HG02623 (cell line): ENCODE measurements around the gene LRPAP1.
"Not testable (repeated sequence)": the region's sequence is repeated elsewhere in the genome, so short reads cannot be mapped to it uniquely, and the experiment has no call there.

Source experiments
- ATAC-seq: cut with Tn5 transposase; IDR thresholded peaks from one replicate; pipeline ENCODE4 v1.9.1; 2021; ENCODE audit warnings: moderate library complexity; ENCODE audit not compliant: unreplicated experiment

LRPAP1 gene

GRCh38 chr4:3464349-3464905 is 67.8 kb downstream of the LRPAP1 start:
- ATAC-seq, result no peak

GRCh38 chr4:3463556-3464348 is 68.5 kb downstream of the LRPAP1 start:
- no peak for ATAC-seq

GRCh38 chr4:3462790-3463415 is 69.3 kb downstream of the LRPAP1 start, which contains the start of gene DOK7:
Gene DOK7, plus strand, starts transcription at chr4:3463306. Its CDS starts 70 bp downstream, at chr4:3463376.
- ATAC-seq, result no peak

GRCh38 chr4:3462321-3462789 is 69.9 kb downstream of the LRPAP1 start:
- no peak for ATAC-seq

GRCh38 chr4:3461515-3462291 is 70.5 kb downstream of the LRPAP1 start:
- ATAC-seq, result no peak

- no peak for ATAC-seq
These were observed 71.3 kb downstream of the LRPAP1 start for GRCh38 chr4:3460926-3461325.

GRCh38 chr4:3459156-3459555 is 73.1 kb downstream of the LRPAP1 start:
- ATAC-seq, result not testable (repeated sequence)

GRCh38 chr4:3458371-3458770 is 73.9 kb downstream of the LRPAP1 start:
- no peak for ATAC-seq

- not testable (repeated sequence) for ATAC-seq
These were observed 76.6 kb downstream of the LRPAP1 start for GRCh38 chr4:3455596-3455995.
